GM18511 (cell line): ENCODE data around the gene RLBP1.
"Not testable (repeated sequence)": the region's sequence is repeated elsewhere in the genome, so short reads cannot be mapped to it uniquely, and the experiment has no call there.

Experiments
- ATAC-seq: cut with Tn5 transposase; IDR thresholded peaks from one replicate; pipeline ENCODE4 v1.9.1; 2021; ENCODE audit warnings: mild to moderate bottlenecking, moderate library complexity; ENCODE audit not compliant: unreplicated experiment

The RLBP1 gene

GRCh38 chr15:89221543-89221942 lies at the start of gene RLBP1:
Gene RLBP1, minus strand, starts transcription at chr15:89221579. Its CDS starts 2,604 bp downstream, at chr15:89218975.
- no peak for ATAC-seq

GRCh38 chr15:89250142-89250541 lies 28.8 kb upstream of the RLBP1 start:
- not testable (repeated sequence) for ATAC-seq

GRCh38 chr15:89248584-89248983 lies 27.2 kb upstream of the RLBP1 start:
- ATAC-seq = no peak

GRCh38 chr15:89247446-89247845 lies 26.1 kb upstream of the RLBP1 start:
- ATAC-seq = no peak

GRCh38 chr15:89244574-89244903 lies 23.2 kb upstream of the RLBP1 start:
- ATAC-seq = peak; percentile 19

- peak; percentile 96 for ATAC-seq
Measured at GRCh38 chr15:89243691-89244573, 22.6 kb upstream of the RLBP1 start, which contains the start of gene FANCI. Gene FANCI, plus strand, starts transcription at chr15:89243979. Its CDS starts 3,669 bp downstream, at chr15:89247648.

GRCh38 chr15:89243046-89243690 lies 21.8 kb upstream of the RLBP1 start:
- no peak for ATAC-seq

- not testable (repeated sequence) for ATAC-seq
Measured at GRCh38 chr15:89239883-89240810, 18.8 kb upstream of the RLBP1 start.

GRCh38 chr15:89231832-89232231 lies 10.5 kb upstream of the RLBP1 start:
- no peak for ATAC-seq

- ATAC-seq = no peak
Measured at GRCh38 chr15:89230277-89230676, 8.9 kb upstream of the RLBP1 start.

- no peak for ATAC-seq
Measured at GRCh38 chr15:89227425-89227824, 6.0 kb upstream of the RLBP1 start.

GRCh38 chr15:89226359-89227221 lies 5.2 kb upstream of the RLBP1 start:
- ATAC-seq = no peak

- no peak for ATAC-seq
Measured at GRCh38 chr15:89225588-89225987, 4.2 kb upstream of the RLBP1 start.

GRCh38 chr15:89218531-89218930 lies 2.8 kb downstream of the RLBP1 start:
- ATAC-seq = no peak

GRCh38 chr15:89217686-89218376 lies 3.5 kb downstream of the RLBP1 start:
- ATAC-seq = no peak

- ATAC-seq = no peak
Measured at GRCh38 chr15:89217031-89217430, 4.3 kb downstream of the RLBP1 start.

GRCh38 chr15:89215627-89216026 lies 5.8 kb downstream of the RLBP1 start:
- ATAC-seq = no peak

- no peak for ATAC-seq
Measured at GRCh38 chr15:89211678-89212170, 9.7 kb downstream of the RLBP1 start.

GRCh38 chr15:89209057-89209456 lies 12.3 kb downstream of the RLBP1 start:
- ATAC-seq = no peak
